ENCODE data around the gene CXCR3.
A peak's percentile ranks its signal among the peaks of the same experiment; 100 is the strongest.
"Not testable (repeated sequence)": the region's sequence is repeated elsewhere in the genome, so short reads cannot be mapped to it uniquely, and the experiment has no call there.

The CXCR3 gene

GRCh38 chrX:71636438-71637252, 18.3 kb upstream of the CXCR3 start:
- DNase-seq (ENCODE audit: low spot score): no peak

DNA sequence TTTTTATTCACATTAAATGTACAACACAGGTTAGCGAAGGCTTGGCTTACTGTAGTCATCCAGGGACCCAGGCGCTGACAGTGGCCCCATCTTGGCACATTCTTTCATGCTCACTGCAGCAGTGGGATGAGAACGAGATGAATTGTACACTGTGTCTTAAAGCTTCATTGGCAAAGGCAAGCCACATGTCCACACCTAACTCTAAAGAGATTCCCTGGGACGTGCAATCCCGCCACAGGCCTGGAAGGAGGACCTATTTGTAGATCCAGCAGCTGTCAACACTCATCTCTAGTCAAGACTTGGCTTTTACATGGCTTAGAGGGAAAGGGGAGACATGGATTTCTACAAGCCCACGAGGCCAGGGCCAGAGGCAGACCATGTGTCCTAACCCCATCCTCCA, 16.1 kb upstream of the CXCR3 start:
- no peak for DNase-seq (ENCODE audit: low spot score)

DNA sequence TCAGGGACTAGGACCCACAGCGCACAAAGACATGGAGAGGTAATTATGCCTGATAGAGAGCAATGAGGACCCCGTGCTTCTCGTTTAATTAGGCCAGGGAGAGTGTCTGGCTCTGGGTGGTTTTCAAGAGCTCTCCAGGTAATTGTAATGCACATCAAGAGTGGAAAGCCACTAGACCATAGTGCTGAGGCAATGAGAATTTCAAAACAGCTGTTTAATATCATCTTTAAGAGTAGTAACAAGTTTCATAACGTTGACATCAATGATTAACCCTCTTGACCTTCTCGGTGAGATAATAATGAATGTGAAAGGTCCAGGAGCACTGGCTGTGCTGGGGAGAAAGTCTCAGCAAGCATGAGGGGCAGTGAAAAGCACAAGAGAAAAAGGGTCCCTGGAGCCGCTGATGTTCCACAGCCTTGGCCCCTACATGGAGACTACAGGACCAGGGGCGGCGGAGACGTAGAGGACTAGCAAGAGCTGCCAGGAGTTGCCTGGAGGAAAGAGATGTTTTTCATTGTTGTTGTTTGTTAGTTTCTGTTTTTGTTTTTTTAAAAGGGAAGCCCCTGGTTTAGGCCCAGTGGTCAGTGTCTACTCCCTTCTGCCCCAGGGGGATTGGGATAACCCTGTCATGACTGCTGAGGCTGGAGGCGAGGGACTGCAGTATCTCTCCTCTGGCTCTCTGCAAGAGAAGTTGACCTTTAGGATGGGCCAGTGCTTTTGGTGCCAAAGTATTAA, 14.8 kb upstream of the CXCR3 start:
- no peak for DNase-seq (ENCODE audit: low spot score)

DNA sequence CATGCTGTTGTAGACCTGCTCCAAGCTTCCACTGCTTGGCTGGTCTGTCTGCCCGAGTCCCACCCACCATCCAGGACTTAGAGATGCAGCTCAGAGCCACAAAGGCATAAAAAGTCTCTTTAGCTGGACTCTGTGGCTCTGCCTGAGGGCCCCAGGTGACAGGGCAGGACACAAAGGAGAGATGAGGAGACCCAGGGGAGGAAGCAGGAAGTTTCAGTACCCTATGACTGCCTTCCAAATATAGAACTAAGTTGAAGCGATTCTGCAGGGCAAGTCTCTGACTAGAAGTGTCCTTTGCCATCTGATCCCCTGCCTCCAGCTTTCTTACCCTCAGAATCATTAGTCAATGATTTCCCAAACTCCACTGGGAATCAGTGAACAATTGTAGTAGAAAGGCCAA, 11.2 kb upstream of the CXCR3 start:
- DNase-seq (ENCODE audit: low spot score): no peak

DNA sequence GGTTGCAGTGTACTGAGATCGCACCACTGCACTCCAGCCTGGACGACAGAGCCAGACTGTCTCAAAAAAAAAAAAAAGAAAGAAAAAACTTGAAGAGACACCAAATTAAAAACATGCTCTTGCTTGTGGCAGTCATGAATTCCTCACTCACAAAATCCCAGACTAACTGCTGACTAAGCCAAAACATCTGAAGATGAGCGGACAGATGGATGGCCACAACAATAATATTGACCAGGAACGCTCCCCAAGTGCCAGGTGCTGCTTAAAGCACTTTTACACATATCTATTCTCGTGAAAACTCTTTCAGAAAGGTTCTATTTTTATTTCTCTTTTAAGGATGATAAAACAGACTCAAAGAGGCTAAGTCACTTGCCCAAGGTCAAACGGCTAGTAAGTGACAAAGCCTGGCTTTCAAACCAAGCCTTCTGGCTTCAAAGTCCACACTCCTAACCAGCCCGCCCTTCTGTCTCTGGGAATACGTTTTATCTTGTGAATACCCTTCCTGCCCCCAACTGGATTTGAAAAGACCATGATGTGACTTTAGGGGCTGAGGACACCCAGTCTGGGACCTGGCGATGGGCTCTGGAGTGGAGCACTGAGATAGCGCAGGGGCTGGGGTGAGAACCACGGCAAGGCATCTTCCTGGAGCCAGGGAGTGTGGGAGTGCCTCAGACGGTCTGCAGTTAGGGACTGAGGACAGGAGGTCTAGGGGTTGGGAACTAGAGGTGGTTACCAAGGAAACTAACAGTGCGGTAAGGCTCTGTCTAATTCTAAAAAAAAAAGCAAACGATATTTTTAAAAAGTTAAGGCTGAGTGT, 9.5 kb upstream of the CXCR3 start:
- DNase-seq (ENCODE audit: low spot score): no peak

GRCh38 chrX:71626576-71626975, 8.3 kb upstream of the CXCR3 start:
- DNase-seq (ENCODE audit: low spot score): no peak

DNA sequence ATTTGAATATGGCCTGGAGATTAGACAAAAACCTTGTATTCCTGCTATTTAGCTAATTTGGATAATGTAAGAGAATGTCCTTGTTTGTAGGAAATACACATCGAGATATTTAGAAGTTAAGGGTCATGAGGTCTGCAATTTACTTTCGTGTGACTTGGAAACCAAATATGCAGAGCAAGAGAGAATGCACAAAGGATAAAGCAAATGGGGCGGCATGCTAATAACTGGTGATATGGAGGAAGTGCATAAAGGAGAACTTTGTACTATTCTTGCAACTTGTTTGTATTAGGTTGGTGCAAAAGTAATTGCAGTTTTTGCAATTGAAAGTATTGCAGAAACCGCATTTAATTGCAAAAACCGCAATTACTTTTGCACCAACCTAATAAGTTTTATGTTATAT, 7.2 kb upstream of the CXCR3 start:
- DNase-seq (ENCODE audit: low spot score): no peak

- peak; percentile 64 for DNase-seq (ENCODE audit: low spot score)
These were observed 5.4 kb upstream of the CXCR3 start for GRCh38 chrX:71623714-71624113.

DNA sequence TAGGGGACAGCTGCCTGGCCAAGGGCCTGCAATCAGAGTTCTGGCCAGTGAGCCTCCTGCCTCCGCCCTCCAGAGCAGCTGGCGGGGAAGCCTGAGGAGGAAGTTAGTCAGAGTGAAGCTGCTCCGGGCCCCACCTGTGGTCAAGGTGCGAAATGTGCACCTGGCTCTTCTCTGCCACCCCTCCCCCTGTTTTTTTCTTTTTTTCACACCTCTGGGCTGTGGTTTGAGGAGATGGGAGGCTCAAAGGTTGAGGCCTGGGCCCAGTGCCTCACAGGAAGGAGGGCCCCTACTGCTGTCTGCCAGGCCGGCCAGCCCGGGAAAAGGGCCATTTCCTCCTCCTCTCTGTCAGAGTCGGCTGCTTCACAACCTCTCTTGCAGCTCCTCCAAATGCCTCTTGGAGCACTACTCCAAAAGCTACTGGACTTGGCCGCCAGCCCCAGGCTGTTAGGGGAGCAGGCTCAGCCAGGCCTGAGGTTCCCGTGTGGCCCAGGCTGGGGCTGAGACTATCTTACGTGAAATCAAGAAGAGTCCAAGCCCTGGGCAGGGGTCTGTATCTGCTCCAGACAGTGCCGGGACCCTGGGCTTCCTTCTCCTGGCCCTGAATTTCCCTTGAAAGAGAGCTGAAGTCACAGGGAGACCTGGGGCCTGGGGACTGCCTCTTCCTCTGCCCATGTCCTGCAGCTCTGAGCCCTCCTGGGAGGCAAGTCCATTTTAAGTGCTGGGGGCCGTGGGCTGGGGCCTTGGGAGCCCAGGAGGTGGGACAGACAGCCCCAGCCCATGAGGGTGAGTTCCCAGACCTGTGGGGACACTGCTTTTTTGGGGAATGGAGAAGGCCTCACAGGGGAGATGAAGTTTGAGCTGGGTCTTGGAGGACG, 4.5 kb upstream of the CXCR3 start:
- peak; percentile 27 for DNase-seq (ENCODE audit: low spot score)

DNA sequence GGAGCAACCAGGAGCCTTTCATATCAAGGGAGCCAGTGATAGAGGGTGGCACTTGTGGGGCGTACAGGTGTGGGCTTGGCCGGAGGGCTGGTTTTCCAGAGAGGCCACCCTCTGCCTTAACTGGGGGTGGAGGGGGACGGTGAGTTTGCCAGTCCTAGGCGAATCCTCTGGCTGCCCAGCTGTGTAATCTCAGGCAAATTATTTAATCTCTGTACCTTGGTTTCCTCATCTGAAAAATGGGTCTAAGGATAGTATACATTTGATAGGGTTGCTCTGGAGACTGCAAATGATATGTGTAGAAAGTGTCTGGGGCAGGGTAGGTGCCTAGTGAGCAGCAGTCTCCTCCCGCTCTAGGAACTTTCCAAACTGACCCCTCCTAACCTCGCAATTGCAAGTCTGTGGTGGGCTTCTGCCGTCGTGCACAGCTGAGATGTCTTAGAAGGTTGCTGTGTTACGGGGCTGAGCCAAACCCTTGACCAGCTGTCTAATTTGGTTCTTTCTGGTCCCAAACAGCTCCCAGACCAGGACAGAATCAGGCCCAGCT, 3.8 kb upstream of the CXCR3 start:
- no peak for DNase-seq (ENCODE audit: low spot score)

DNA sequence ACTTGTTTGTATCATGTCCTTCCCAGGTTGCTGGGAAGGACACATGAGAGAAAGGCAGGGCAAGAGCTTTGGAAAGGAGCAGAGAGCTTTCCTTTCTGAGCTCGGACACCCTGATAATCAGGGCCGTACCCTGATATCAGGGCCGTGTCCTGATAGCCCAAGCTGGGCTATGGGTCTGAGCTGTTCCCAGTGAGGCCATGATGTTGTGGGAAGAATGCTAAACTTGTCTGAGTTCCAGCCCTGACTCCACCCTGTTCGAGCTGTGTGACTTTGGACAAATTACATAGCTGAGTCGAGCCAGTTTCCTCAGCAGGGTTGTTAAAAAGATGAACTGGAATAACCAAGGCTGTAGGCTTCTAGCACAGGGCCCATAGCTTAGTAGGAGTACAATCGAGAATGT, 3.3 kb upstream of the CXCR3 start:
- DNase-seq (ENCODE audit: low spot score): no peak

DNA sequence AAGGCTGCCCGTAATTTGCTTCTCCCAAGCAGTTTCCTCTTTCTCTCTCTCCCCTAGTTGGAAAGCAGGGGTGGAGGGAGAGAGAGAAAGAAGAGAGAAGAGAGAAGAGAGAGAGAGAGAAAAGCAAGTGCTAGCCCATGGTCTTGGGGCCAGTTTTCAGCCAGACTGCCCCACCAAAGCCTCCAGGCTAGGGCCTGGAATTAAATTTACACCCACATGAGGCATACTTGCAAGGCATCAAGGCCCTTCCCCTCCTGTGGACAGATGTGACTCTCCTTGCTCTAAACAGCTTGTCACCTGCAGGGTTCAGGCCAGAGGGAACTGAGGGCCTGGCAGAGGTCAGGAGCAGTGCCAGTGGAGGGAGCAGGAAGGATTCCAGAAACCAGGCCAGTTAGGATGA, 1.7 kb upstream of the CXCR3 start:
- no peak for DNase-seq (ENCODE audit: low spot score)

- no peak for DNase-seq (ENCODE audit: low spot score)
These were observed 882 bp upstream of the CXCR3 start for GRCh38 chrX:71619193-71619592.

- no peak for DNase-seq (ENCODE audit: low spot score)
These were observed 476 bp upstream of the CXCR3 start for GRCh38 chrX:71618787-71619186.

GRCh38 chrX:71617742-71618141, 569 bp downstream of the CXCR3 start:
- no peak for DNase-seq (ENCODE audit: low spot score)

GRCh38 chrX:71616672-71617529, 1.4 kb downstream of the CXCR3 start:
- DNase-seq (ENCODE audit: low spot score): no peak

GRCh38 chrX:71615954-71616353, 2.4 kb downstream of the CXCR3 start:
- DNase-seq (ENCODE audit: low spot score): no peak

DNA sequence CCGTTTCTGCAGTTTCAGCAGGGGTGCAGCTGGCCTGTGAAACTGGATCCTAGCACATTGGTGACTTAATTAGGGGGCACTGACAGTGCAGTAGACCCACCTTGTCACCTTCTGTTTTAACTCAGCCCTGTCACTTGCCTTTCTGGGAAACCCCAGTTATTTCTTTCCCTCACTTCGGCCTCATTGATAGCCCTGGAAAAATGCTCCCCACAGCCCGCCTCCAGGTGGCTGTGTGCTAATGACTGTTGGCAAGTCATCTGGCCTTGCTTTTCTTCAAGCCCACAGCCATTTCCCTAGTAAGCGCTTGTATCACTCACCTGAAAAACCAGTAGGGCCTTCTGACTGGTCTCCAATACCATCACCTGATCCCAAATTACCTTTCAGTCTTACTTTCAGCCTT, 3.3 kb downstream of the CXCR3 start:
- DNase-seq (ENCODE audit: low spot score): no peak

- no peak for DNase-seq (ENCODE audit: low spot score)
These were observed 6.1 kb downstream of the CXCR3 start for GRCh38 chrX:71612256-71612655.

GRCh38 chrX:71611736-71612135, 6.6 kb downstream of the CXCR3 start:
- not testable (repeated sequence) for DNase-seq (ENCODE audit: low spot score)

All from hematopoietic multipotent progenitor cell treated with erythropoietin and hydrocortisone succinate and interleukin-3 and kit ligand, for 17 days (in vitro differentiated cells).